Right atrium auricular region (tissue), 2 donors: ENCODE data around the gene TRAM2. TPM values are rescaled to one million over a fixed set of nuclear protein-coding genes. Genes with fewer than 3 reads are reported as not detected.

Experiments used
- DNase-seq: peaks from one replicate; pipeline ENCODE4 v3.0.0-alpha.2; 2019; ENCODE audit warnings: low spot score
- H3K27ac ChIP-seq, 2 donors: fragments of 200-600 bp; sonication (generic); 1 replicate in 1 of 2; 2 replicates in 1 of 2; pipeline ENCODE4 v1.5.1; 2016 to 2019
- H3K27me3 ChIP-seq, 2 donors: fragments of 200-600 bp; sonication (generic); one replicate each; pipeline versions ENCODE4 v1.5.1 to v1.6.0; 2017 to 2019
- H3K36me3 ChIP-seq: fragments of 200-600 bp; sonication (generic); one replicate; pipeline ENCODE4 v1.5.1; 2016
- H3K4me1 ChIP-seq, 2 donors: fragments of 200-600 bp; sonication (generic); one replicate each; pipeline versions ENCODE4 v1.5.1 to v1.6.0; 2017 to 2019
- H3K4me3 ChIP-seq, 2 donors: fragments of 200-600 bp; sonication (generic); 1 replicate in 1 of 2; 2 replicates in 1 of 2; pipeline ENCODE4 v1.5.1; 2017 to 2019; ENCODE audit warnings: mild to moderate bottlenecking in 1 of 2, moderate library complexity in 1 of 2
- H3K9me3 ChIP-seq, 2 donors: fragments of 200-600 bp; sonication (generic); one replicate each; pipeline ENCODE4 v1.5.1; 2019
- total RNA-seq, 2 donors: library from RNA; depleted of rRNA; stranded (reverse); fragments of >200 nt; gene quantifications; one replicate each; pipeline ENCODE4 v1.1.0, GENCODE V29; 2016
- TF ChIP-seq, protein P1 (sequence below), 2 donors: fragments of 200-600 bp; sonication (generic); IDR thresholded peaks; one replicate each; pipeline ENCODE4 v1.5.1; 2019; ENCODE audit warnings: antibody characterized with exemption in 2 of 2

Gene TRAM2
- total RNA-seq, 2 donors from 2014 or later, result 10.3 to 15.9 TPM

DNA sequence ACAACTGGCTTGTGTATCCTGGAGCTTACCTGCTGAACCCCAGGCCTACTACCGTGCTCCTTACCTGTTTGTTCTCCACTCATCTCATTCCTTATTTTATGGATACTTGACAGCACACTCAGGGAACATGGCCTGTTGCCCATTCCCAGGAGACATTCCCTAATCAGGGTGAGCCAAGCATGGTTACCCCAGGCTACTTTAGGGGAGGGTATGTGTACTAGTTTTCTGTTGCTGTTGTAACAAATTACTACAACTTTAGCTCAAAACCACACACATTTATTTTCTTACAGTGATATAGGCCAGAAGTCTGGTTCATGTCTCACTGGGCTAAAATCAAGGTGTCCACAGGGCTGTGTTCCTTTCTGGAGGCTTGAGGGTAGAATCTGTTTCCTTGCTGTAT, 15.0 kb upstream of the TRAM2 start:
- Histone ChIP-seq H3K27me3 (no peaks in the 10 kb centered on the region), H3K36me3 (no peaks in the 10 kb centered on the region), H3K4me1 (peaks cover 0 to 44% of the 10 kb centered on the region in 2 donors), H3K4me3 (no peak overlapping the region), H3K27ac (no peak overlapping the region), H3K9me3 (no peaks in the 10 kb centered on the region)
- no peak for DNase-seq
- TF ChIP-seq, protein P1, sequence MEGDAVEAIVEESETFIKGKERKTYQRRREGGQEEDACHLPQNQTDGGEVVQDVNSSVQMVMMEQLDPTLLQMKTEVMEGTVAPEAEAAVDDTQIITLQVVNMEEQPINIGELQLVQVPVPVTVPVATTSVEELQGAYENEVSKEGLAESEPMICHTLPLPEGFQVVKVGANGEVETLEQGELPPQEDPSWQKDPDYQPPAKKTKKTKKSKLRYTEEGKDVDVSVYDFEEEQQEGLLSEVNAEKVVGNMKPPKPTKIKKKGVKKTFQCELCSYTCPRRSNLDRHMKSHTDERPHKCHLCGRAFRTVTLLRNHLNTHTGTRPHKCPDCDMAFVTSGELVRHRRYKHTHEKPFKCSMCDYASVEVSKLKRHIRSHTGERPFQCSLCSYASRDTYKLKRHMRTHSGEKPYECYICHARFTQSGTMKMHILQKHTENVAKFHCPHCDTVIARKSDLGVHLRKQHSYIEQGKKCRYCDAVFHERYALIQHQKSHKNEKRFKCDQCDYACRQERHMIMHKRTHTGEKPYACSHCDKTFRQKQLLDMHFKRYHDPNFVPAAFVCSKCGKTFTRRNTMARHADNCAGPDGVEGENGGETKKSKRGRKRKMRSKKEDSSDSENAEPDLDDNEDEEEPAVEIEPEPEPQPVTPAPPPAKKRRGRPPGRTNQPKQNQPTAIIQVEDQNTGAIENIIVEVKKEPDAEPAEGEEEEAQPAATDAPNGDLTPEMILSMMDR (IDR thresholded peaks at IDR 0.05), result no peak

DNA sequence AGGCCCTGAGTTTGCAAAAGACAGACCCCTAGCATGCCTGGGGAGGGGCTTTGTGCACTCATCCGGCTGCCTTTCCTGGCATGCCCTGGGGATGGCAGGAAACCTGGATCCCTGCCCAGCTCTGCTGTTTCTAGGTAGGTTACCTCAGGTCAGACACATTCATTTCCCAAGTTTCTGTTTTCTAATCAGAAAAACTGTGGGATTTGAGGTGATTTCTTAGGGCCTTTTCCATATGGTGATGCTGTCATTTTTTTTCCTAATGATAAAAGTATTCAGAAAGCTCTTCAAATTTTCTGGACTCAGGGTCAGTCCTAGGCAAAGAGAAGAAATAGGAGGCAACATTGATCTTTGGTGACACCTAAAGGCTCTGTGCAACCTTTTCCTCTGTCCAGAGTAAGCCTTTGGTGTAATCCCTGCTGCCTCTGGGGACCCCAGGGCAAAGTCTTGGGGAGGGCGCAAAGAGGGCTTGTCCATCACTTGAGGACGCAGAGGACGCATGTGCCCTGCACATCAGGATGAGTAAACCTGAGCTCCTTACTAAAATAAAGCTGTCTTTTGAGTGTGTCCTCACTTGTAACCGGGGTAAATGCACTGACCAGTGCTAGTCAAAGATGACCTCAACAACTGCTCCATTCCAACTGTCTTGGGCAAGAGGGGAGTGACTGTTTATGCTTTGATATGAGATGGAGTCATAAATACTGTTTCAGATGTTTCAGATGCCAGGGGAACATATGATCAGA, 13.5 kb upstream of the TRAM2 start:
- Histone ChIP-seq H3K27ac (no peak overlapping the region), H3K36me3 (no peaks in the 10 kb centered on the region), H3K9me3 (no peaks in the 10 kb centered on the region), H3K27me3 (no peaks in the 10 kb centered on the region), H3K4me3 (no peak overlapping the region), H3K4me1 (peaks cover 0 to 34% of the 10 kb centered on the region in 2 donors)
- TF ChIP-seq, protein P1 (IDR thresholded peaks at IDR 0.05), result peak in 1 of 2 donors; percentile 35
- no peak for DNase-seq

DNA sequence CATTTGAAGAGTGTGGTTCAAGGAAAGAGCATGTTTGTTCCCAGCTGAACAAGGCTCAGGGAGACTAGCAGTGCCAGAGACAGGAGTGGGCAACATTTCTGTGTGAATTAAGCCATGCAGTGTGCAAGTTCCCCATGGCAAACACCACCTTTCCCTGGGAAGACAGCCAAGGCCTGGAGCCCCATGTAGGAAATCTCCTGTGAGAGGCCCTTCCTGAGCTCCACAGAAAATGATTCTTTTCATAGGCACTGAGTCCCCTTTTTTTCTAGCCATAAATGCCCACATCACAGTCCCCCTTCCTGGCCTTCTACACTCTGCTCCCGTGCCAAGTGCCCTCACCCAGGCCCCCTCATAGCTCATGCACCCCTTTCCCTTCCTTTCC, 11.8 kb upstream of the TRAM2 start:
- H3K27me3 ChIP-seq, result no peaks in the 10 kb centered on the region
- H3K4me3 ChIP-seq, result no peak overlapping the region
- peaks cover 0 to 20% of the 10 kb centered on the region in 2 donors for H3K4me1 ChIP-seq
- H3K27ac ChIP-seq, result no peak overlapping the region
- DNase-seq, result no peak
- H3K36me3 ChIP-seq, result no peaks in the 10 kb centered on the region
- TF ChIP-seq, protein P1 (IDR thresholded peaks at IDR 0.05), result no peak
- H3K9me3 ChIP-seq, result no peaks in the 10 kb centered on the region

DNA sequence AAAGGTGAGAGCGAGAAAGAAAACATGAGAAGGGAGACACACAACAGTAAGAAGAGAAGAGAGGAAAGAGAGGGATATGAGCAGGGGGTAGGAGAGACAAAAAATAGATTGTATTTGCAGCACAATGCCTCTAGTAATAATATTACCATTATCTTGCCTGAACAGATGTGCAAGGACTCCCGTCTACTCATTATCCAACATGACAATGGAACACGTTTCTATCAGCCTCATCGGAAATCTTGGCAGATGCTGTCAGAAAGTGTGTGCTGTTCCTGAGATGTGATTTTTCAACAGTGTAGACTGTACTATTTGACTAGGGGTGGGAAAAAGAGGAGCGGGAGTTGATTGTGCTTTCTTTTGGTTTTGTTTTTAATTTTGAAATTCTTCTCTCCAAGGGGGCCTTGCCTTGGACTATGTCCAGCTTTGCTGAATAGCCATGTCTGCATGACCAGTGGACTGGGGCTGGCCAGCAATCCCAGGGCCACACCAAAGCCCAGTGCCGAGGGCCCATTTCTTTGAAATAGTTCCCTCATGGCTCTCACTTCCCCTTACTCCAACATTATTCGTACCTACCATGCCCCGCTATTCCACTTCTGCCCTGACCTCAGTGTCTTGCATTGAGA, 11.3 kb upstream of the TRAM2 start:
- TF ChIP-seq, protein P1 (IDR thresholded peaks at IDR 0.05), result no peak
- H3K9me3 ChIP-seq, result no peaks in the 10 kb centered on the region
- DNase-seq, result no peak
- H3K36me3 ChIP-seq, result no peaks in the 10 kb centered on the region
- peaks cover 0 to 20% of the 10 kb centered on the region in 2 donors for H3K4me1 ChIP-seq
- H3K27ac ChIP-seq, result no peak overlapping the region
- H3K27me3 ChIP-seq, result no peaks in the 10 kb centered on the region
- H3K4me3 ChIP-seq, result no peak overlapping the region

DNA sequence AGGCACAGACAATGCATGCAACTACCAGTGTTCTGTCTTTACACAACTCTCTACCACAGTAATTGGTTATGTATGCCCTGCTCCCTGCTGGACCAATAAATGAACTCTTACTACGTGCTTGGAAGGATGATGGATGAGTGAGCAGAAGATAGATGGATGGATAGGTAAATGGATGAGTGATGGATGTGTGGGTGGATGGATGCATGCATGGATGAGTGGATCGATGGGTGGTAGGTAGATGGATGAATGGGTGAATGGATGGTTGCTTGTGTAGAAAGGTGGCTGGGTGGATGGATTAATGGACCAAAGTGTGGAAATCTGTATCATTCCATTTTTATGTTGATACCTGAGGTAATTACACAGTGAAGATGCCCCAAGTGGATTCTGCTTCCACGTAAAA, 10.1 kb upstream of the TRAM2 start:
- no peaks in the 10 kb centered on the region for H3K27me3 ChIP-seq
- H3K36me3 ChIP-seq, result no peaks in the 10 kb centered on the region
- H3K9me3 ChIP-seq, result no peaks in the 10 kb centered on the region
- no peak overlapping the region for H3K27ac ChIP-seq
- TF ChIP-seq, protein P1 (IDR thresholded peaks at IDR 0.05), result no peak
- peaks cover 0 to 20% of the 10 kb centered on the region in 2 donors for H3K4me1 ChIP-seq
- H3K4me3 ChIP-seq, result no peak overlapping the region
- DNase-seq, result no peak
